H9 (cell line): ENCODE results near the gene FMO4. TPM values are rescaled to one million over a fixed set of nuclear protein-coding genes. Genes with fewer than 3 reads are reported as not detected.
"Not testable (repeated sequence)": the region's sequence is repeated elsewhere in the genome, so short reads cannot be mapped to it uniquely, and the experiment has no call there.

Experiments
- DNase-seq: peaks from one replicate; pipeline ENCODE4 v3.0.0-alpha.2; 2017
- H2AFZ ChIP-seq: one replicate; pipeline ENCODE4 v1.6.1; 2013; ENCODE audit warnings: mild to moderate bottlenecking, low read length, control low read depth, moderate library complexity
- H2AK5ac ChIP-seq: 2 replicates; pipeline ENCODE4 v1.6.1; 2013; ENCODE audit warnings: low read length, control low read depth, mixed read lengths; ENCODE audit not compliant: insufficient read length
- H2BK120ac ChIP-seq: one replicate; pipeline ENCODE4 v1.6.1; 2013; ENCODE audit warnings: low read depth, mild to moderate bottlenecking, low read length, control low read depth, inconsistent platforms; ENCODE audit not compliant: poor library complexity, severe bottlenecking
- H2BK12ac ChIP-seq: 2 replicates; pipeline ENCODE4 v1.6.1; 2013; ENCODE audit warnings: low read length, control low read depth, mixed read lengths, low read depth; ENCODE audit not compliant: insufficient read length
- H2BK15ac ChIP-seq: 2 replicates; pipeline ENCODE4 v1.6.1; 2013; ENCODE audit warnings: low read depth, low read length, control low read depth
- H2BK20ac ChIP-seq: one replicate; pipeline ENCODE4 v1.6.1; 2013; ENCODE audit warnings: low read depth, mild to moderate bottlenecking, low read length, control low read depth, inconsistent platforms; ENCODE audit not compliant: poor library complexity, severe bottlenecking
- H2BK5ac ChIP-seq: 2 replicates; pipeline ENCODE4 v1.6.1; 2013; ENCODE audit warnings: low read length, control low read depth, mixed read lengths; ENCODE audit not compliant: insufficient read length
- H3K14ac ChIP-seq: 2 replicates; pipeline ENCODE4 v1.6.1; 2013; ENCODE audit warnings: low read length, control low read depth; ENCODE audit not compliant: insufficient read depth
- H3K18ac ChIP-seq: 2 replicates; pipeline ENCODE4 v1.6.1; 2013; ENCODE audit warnings: low read depth, mild to moderate bottlenecking, mixed read lengths, low read length, control low read depth; ENCODE audit not compliant: insufficient read length
- H3K23ac ChIP-seq: 2 replicates; pipeline ENCODE4 v1.6.1; 2013; ENCODE audit warnings: low read length, control low read depth, mixed read lengths, low read depth; ENCODE audit not compliant: insufficient read length
- H3K23me2 ChIP-seq: 2 replicates; pipeline ENCODE4 v1.6.1; 2013; ENCODE audit warnings: low read depth, mild to moderate bottlenecking, mixed read lengths, low read length, control low read depth; ENCODE audit not compliant: insufficient read length, poor library complexity, severe bottlenecking
- H3K27ac ChIP-seq: 2 replicates; pipeline ENCODE4 v1.5.1; 2013; ENCODE audit warnings: low read length, control low read depth, mixed read lengths, low read depth; ENCODE audit not compliant: insufficient read length
- H3K27me3 ChIP-seq: 2 replicates; pipeline ENCODE4 v1.6.1; 2013; ENCODE audit warnings: low read length, control low read depth, inconsistent platforms; ENCODE audit not compliant: insufficient read depth
- H3K4ac ChIP-seq: 2 replicates; pipeline ENCODE4 v1.6.1; 2013; ENCODE audit warnings: low read depth, mild to moderate bottlenecking, control low read depth, inconsistent platforms, low read length, moderate library complexity
- H3K4me1 ChIP-seq: 2 replicates; pipeline ENCODE4 v1.6.1; 2013; ENCODE audit warnings: low read length, control low read depth, inconsistent platforms; ENCODE audit not compliant: insufficient read depth
- H3K4me2 ChIP-seq: 2 replicates; pipeline ENCODE4 v1.6.1; 2013; ENCODE audit warnings: low read length, control low read depth, mixed read lengths; ENCODE audit not compliant: insufficient read length, insufficient read depth
- H3K56ac ChIP-seq: 2 replicates; pipeline ENCODE4 v1.6.1; 2013; ENCODE audit warnings: low read depth, mild to moderate bottlenecking, mixed read lengths, low read length, control low read depth; ENCODE audit not compliant: insufficient read length
- H3K79me1 ChIP-seq: 2 replicates; pipeline ENCODE4 v1.6.1; 2013; ENCODE audit warnings: low read depth, mild to moderate bottlenecking, moderate library complexity, low read length, control low read depth, inconsistent platforms; ENCODE audit not compliant: insufficient read depth, poor library complexity, severe bottlenecking
- H3K79me2 ChIP-seq: 2 replicates; pipeline ENCODE4 v1.6.1; 2013; ENCODE audit warnings: low read length, control low read depth, inconsistent platforms; ENCODE audit not compliant: insufficient read depth
- H3K9ac ChIP-seq: 2 replicates; pipeline ENCODE4 v1.6.1; 2013; ENCODE audit warnings: low read length, control low read depth, mixed read lengths; ENCODE audit not compliant: insufficient read length; ENCODE audit errors: extremely low read depth
- H3K9me3 ChIP-seq: one replicate; pipeline ENCODE4 v1.6.1; 2013; ENCODE audit warnings: low read depth, low read length, inconsistent platforms; ENCODE audit not compliant: control insufficient read depth
- H3T11ph ChIP-seq: one replicate; pipeline ENCODE4 v1.6.1; 2013; ENCODE audit warnings: mild to moderate bottlenecking, low read length, control low read depth, inconsistent platforms
- H4K20me1 ChIP-seq: one replicate; pipeline ENCODE4 v1.6.1; 2013; ENCODE audit not compliant: control insufficient read depth, insufficient read length, insufficient read depth
- H4K5ac ChIP-seq: 2 replicates; pipeline ENCODE4 v1.6.1; 2013; ENCODE audit warnings: low read depth, mild to moderate bottlenecking, mixed read lengths, low read length, control low read depth; ENCODE audit not compliant: insufficient read length
- H4K8ac ChIP-seq: replicated peaks from 2 replicates; pipeline ENCODE4 v1.6.1; 2013; ENCODE audit warnings: low read length, control low read depth, mixed read lengths, low read depth; ENCODE audit not compliant: insufficient read length
- H4K91ac ChIP-seq: 2 replicates; pipeline ENCODE4 v1.6.1; 2013; ENCODE audit warnings: low read depth, mild to moderate bottlenecking, moderate library complexity, mixed read lengths, low read length, control low read depth; ENCODE audit not compliant: insufficient read length
- H3K27ac Mint-ChIP-seq, 3 experiments: 2 replicates in 2 of 3; 3 replicates in 1 of 3; pipeline ENCODE4 v1.8.0; 2020 to 2021; ENCODE audit warnings: mixed read lengths in 3 of 3, mild to moderate bottlenecking in 1 of 3, moderate library complexity in 1 of 3
- H3K27me3 Mint-ChIP-seq: 2 replicates; pipeline ENCODE4 v1.8.0; 2021; ENCODE audit warnings: low read depth, mild to moderate bottlenecking, moderate library complexity, mixed read lengths
- H3K36me3 Mint-ChIP-seq, 3 experiments: 2 replicates in 2 of 3; 3 replicates in 1 of 3; pipeline ENCODE4 v1.8.0; 2020 to 2021; ENCODE audit warnings: low read depth in 3 of 3, mixed read lengths in 3 of 3; ENCODE audit not compliant: insufficient read depth in 1 of 3
- H3K4me1 Mint-ChIP-seq, 2 experiments: 2 replicates each; pipeline ENCODE4 v1.8.0; 2020; ENCODE audit warnings: mixed read lengths in 2 of 2
- H3K4me3 Mint-ChIP-seq, 2 experiments: 2 replicates in 1 of 2; 3 replicates in 1 of 2; pipeline ENCODE4 v1.8.0; 2020 to 2021; ENCODE audit warnings: mild to moderate bottlenecking in 2 of 2, mixed read lengths in 2 of 2, moderate library complexity in 1 of 2
- H3K9me3 Mint-ChIP-seq, 2 experiments: 2 replicates in 1 of 2; 3 replicates in 1 of 2; pipeline ENCODE4 v1.8.0; 2020; ENCODE audit warnings: mild to moderate bottlenecking in 2 of 2, mixed read lengths in 2 of 2, moderate library complexity in 1 of 2
- WGBS: extraction: QIAGEN DNeasy Blood & Tissue Kit; methylation state at CpG from one replicate; pipeline ENCODE4 v1.1.7; 2013; ENCODE audit warnings: missing lambda C conversion rate, low lambda C conversion rate, mixed read lengths; ENCODE audit not compliant: insufficient read length; ENCODE audit errors: extremely low coverage; 5-methylcytosine and 5-hydroxymethylcytosine counted together
- total RNA-seq: library from RNA; stranded (reverse); gene quantifications from 2 replicates; pipeline ENCODE4 v1.2.1, GENCODE V29; 2021
- TF ChIP-seq, protein P1 (sequence below): fragments of 200-600 bp; sonication (generic); conservative IDR thresholded peaks from 3 replicates; pipeline ENCODE4 v1.8.0; 2021; ENCODE audit warnings: antibody characterized with exemption, mild to moderate bottlenecking

The FMO4 gene
- total RNA-seq, 1 experiment from 2014 or later: 1.8 TPM

DNA sequence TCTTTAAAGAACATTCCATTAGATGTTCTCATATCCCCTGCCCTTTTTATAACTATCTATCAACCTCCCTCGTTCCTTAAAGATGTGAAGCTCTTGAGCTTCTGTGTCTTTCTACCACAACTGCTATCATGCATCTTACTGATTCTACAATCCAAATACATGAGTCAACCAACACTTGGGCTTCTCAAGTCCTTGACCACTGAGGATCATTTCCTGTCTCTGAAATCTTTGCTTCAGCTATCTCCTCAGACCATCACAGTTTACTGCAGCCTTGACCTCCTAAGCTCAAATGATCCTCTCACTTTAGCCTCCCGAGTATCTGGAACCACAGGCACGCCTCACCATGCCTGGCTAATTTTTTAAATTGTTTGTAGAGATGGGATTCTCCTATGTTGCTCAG is 75.2 kb downstream of the FMO4 start:
- peaks cover 8 to 9% of the 10 kb centered on the region in 2 experiments; a peak in 3 of 4 replicates for H3K4me1 Mint-ChIP-seq
- Histone ChIP-seq H3K23ac (no peak overlapping the region), H4K8ac (no peak overlapping the region), H3K14ac (no peak overlapping the region), H3K18ac (no peak overlapping the region), H4K91ac (no peak overlapping the region), H3K79me1 (no peaks in the 10 kb centered on the region), H4K20me1 (no peaks in the 10 kb centered on the region), H2BK12ac (no peak overlapping the region), H3K56ac (no peak overlapping the region), H3K79me2 (no peaks in the 10 kb centered on the region), H2BK5ac (no peak overlapping the region), H3K27ac (no peak overlapping the region), H2BK15ac (no peak overlapping the region), H3K4me1 (no peaks in the 10 kb centered on the region), H3K4ac (no peak overlapping the region), H4K5ac (no peak overlapping the region), H3K4me2 (no peak overlapping the region), H3K23me2 (no peaks in the 10 kb centered on the region), H3K9ac (no peak overlapping the region), H3T11ph (no peak overlapping the region), H2BK120ac (no peak overlapping the region), H2AK5ac (no peak overlapping the region), H2BK20ac (no peak overlapping the region), H2AFZ (no peak overlapping the region), H3K9me3 (no peaks in the 10 kb centered on the region), H3K27me3 (no peaks in the 10 kb centered on the region)
- H3K27me3 Mint-ChIP-seq: no peaks in the 10 kb centered on the region
- no peaks in the 10 kb centered on the region for H3K36me3 Mint-ChIP-seq
- DNase-seq: no peak
- WGBS: no CpG with 5 or more reads among the region's 3 CpGs
- no peak overlapping the region for H3K4me3 Mint-ChIP-seq
- no peaks in the 10 kb centered on the region for H3K9me3 Mint-ChIP-seq
- TF ChIP-seq, protein P1, sequence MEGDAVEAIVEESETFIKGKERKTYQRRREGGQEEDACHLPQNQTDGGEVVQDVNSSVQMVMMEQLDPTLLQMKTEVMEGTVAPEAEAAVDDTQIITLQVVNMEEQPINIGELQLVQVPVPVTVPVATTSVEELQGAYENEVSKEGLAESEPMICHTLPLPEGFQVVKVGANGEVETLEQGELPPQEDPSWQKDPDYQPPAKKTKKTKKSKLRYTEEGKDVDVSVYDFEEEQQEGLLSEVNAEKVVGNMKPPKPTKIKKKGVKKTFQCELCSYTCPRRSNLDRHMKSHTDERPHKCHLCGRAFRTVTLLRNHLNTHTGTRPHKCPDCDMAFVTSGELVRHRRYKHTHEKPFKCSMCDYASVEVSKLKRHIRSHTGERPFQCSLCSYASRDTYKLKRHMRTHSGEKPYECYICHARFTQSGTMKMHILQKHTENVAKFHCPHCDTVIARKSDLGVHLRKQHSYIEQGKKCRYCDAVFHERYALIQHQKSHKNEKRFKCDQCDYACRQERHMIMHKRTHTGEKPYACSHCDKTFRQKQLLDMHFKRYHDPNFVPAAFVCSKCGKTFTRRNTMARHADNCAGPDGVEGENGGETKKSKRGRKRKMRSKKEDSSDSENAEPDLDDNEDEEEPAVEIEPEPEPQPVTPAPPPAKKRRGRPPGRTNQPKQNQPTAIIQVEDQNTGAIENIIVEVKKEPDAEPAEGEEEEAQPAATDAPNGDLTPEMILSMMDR: no peak
- no peak overlapping the region for H3K27ac Mint-ChIP-seq

DNA sequence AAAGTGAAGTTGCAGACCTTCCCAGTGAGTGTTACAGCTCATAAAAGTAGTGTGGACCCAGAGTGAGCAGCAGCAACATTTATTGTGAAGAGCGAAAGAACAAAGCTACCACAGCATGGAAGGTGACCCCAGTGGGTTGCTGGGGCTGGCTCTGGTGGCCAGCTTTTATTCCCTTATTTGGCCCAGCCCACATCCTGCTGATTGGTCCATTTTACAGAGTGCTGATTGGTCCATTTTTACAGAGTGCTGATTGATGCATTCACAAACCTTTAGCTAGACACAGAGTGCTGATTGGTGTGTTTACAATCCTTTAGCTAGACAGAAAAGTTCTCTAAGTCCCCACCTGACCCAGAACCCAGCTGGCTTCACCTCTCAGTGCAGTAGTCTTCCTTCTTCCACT is 76.8 kb downstream of the FMO4 start:
- H4K20me1 ChIP-seq, H3K9me3 Mint-ChIP-seq, H3K4me1 Mint-ChIP-seq, H2AFZ ChIP-seq, H3K4me3 Mint-ChIP-seq, H3K9ac ChIP-seq, H4K91ac ChIP-seq, H3K56ac ChIP-seq, H3K27me3 ChIP-seq, H2BK20ac ChIP-seq, H3K36me3 Mint-ChIP-seq, H3K79me1 ChIP-seq, H3K79me2 ChIP-seq, H4K8ac ChIP-seq, H2BK120ac ChIP-seq, H3K27ac Mint-ChIP-seq, H2AK5ac ChIP-seq, H3K4me1 ChIP-seq, H3K14ac ChIP-seq, H3K4ac ChIP-seq, H3K4me2 ChIP-seq, H3K23me2 ChIP-seq, H2BK12ac ChIP-seq, H3K9me3 ChIP-seq, H3T11ph ChIP-seq, H3K27me3 Mint-ChIP-seq, H3K18ac ChIP-seq, H2BK5ac ChIP-seq, H3K27ac ChIP-seq, H2BK15ac ChIP-seq, H3K23ac ChIP-seq, DNase-seq, H4K5ac ChIP-seq: not testable (repeated sequence)
- no CpG with 5 or more reads among the region's 1 CpG for WGBS
